C4-2B (cell line): Measurements from ENCODE around the gene COPS3.

Experiments
- ZFX ChIP-seq: fragments of 450-650 bp; IDR thresholded peaks from 2 replicates; pipeline ENCODE4 v1.6.1; 2017
- TF ChIP-seq, protein P1 (sequence below): fragments of 450-650 bp; conservative IDR thresholded peaks from 2 replicates; pipeline ENCODE4 v1.5.1; 2017; ENCODE audit warnings: mild to moderate bottlenecking

- TF ChIP-seq, protein P1, sequence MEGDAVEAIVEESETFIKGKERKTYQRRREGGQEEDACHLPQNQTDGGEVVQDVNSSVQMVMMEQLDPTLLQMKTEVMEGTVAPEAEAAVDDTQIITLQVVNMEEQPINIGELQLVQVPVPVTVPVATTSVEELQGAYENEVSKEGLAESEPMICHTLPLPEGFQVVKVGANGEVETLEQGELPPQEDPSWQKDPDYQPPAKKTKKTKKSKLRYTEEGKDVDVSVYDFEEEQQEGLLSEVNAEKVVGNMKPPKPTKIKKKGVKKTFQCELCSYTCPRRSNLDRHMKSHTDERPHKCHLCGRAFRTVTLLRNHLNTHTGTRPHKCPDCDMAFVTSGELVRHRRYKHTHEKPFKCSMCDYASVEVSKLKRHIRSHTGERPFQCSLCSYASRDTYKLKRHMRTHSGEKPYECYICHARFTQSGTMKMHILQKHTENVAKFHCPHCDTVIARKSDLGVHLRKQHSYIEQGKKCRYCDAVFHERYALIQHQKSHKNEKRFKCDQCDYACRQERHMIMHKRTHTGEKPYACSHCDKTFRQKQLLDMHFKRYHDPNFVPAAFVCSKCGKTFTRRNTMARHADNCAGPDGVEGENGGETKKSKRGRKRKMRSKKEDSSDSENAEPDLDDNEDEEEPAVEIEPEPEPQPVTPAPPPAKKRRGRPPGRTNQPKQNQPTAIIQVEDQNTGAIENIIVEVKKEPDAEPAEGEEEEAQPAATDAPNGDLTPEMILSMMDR: no peak
- no peak for TF ChIP-seq ZFX
Measured at GRCh38 chr17:17228521-17229279, 52.3 kb downstream of the COPS3 start.
